Measurements from ENCODE around the gene ODF2.

ODF2 gene

DNA sequence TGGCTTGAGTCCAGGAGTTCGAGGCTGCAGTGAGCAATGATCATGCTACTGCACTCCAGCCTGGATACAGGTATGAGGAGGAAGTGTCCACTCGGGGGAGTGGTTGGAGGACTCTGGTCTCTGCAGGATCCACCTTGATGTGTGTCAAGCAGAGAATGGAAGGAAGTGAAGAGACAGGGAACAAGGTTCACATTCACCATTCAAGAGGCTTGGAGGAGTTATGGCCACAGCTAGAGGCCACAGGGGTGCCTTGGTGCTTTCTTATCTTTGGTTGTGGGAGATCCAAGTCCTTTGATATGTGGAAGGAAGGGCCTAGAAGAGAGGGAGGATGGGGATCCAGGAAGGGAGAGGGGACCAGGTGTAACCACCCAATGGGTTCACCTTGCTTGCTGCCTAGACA is 40.5 kb upstream of the ODF2 start:
- Histone ChIP-seq H3K4me1 (peaks cover 9% of the 10 kb centered on the region), H3K4me2 (ENCODE audit: low read length) (no peak overlapping the region), H3K9me3 (ENCODE audit: control insufficient read depth, low read length) (no peaks in the 10 kb centered on the region), H3K79me2 (no peaks in the 10 kb centered on the region), H2AFZ (no peak overlapping the region), H3K27ac (no peak overlapping the region), H3K27me3 (ENCODE audit: control insufficient read depth, insufficient read depth, low read length) (no peaks in the 10 kb centered on the region), H3K9ac (no peak overlapping the region), H3K36me3 (ENCODE audit: control insufficient read depth, insufficient read depth, low read length) (no peaks in the 10 kb centered on the region), H3K4me3 (ENCODE audit: low read depth, low read length) (no peak overlapping the region)
- TF ChIP-seq, protein P1, sequence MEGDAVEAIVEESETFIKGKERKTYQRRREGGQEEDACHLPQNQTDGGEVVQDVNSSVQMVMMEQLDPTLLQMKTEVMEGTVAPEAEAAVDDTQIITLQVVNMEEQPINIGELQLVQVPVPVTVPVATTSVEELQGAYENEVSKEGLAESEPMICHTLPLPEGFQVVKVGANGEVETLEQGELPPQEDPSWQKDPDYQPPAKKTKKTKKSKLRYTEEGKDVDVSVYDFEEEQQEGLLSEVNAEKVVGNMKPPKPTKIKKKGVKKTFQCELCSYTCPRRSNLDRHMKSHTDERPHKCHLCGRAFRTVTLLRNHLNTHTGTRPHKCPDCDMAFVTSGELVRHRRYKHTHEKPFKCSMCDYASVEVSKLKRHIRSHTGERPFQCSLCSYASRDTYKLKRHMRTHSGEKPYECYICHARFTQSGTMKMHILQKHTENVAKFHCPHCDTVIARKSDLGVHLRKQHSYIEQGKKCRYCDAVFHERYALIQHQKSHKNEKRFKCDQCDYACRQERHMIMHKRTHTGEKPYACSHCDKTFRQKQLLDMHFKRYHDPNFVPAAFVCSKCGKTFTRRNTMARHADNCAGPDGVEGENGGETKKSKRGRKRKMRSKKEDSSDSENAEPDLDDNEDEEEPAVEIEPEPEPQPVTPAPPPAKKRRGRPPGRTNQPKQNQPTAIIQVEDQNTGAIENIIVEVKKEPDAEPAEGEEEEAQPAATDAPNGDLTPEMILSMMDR (IDR thresholded peaks at IDR 0.05) = no peak

DNA sequence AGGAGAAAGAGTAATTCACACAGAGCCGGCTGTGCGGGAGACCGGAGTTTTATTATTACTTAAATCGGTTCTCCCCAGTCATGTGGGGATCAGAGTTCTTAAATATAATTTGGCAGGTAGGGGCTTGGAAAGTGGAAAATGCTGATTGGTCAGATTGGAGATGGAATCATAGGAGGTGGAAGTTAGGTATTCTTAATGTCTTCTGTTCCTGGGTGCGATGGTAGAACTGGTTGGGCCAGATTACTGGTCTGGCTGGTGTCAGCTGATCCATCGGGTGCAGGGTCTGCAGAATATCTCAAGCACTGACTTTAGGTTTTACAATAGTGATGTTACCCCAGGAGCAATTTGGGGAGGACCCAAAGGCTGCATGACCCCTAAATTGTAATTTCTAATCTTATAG is 39.8 kb upstream of the ODF2 start:
- H3K36me3 ChIP-seq (ENCODE audit: control insufficient read depth, insufficient read depth, low read length) = no peaks in the 10 kb centered on the region
- no peaks in the 10 kb centered on the region for H3K27me3 ChIP-seq (ENCODE audit: control insufficient read depth, insufficient read depth, low read length)

DNA sequence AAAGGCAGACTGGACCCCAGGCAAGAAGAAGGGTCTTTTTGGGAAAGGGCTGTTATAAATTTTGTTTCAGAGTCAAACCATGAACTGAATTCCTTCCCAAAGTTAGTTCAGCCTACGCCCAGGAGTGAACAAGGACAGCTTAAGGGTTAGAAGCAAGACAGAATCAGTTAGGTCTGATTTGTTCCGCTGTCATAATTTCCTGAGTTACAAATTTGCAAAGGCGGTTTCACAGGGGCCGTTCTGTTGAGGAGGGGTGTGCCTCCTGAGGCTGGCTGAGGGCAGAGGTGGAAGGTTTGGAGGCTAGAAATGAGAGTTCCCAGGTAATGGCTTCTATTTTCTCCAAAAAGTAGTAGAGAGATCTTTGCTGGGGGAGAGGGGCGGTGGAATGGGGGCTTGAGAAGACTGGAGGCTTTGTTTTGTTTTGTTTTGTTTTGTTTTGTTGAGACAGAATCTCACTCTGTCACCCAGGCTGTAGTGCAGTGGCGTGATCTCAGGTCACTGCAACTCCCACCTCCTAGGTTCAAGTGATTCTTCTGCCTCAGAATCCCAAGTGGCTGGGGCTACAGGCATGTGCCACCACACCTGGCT is 39.3 kb upstream of the ODF2 start:
- Histone ChIP-seq H3K4me3 (ENCODE audit: low read depth, low read length) (peak overlapping the region; percentile 13), H3K27ac (no peak overlapping the region), H3K4me1 (peaks cover 9% of the 10 kb centered on the region), H3K9me3 (ENCODE audit: control insufficient read depth, low read length) (no peaks in the 10 kb centered on the region), H2AFZ (no peak overlapping the region), H3K4me2 (ENCODE audit: low read length) (peak overlapping the region; percentile 59), H3K79me2 (no peaks in the 10 kb centered on the region), H3K36me3 (ENCODE audit: control insufficient read depth, insufficient read depth, low read length) (no peaks in the 10 kb centered on the region), H3K27me3 (ENCODE audit: control insufficient read depth, insufficient read depth, low read length) (no peaks in the 10 kb centered on the region), H3K9ac (no peak overlapping the region)
- TF ChIP-seq, protein P1 (IDR thresholded peaks at IDR 0.05) = no peak

More for the DNA sequence above, 39.8 kb upstream of the ODF2 start:
- H2AFZ ChIP-seq = peak overlapping the region; percentile 33
- no peak overlapping the region for H3K9ac ChIP-seq
- H3K79me2 ChIP-seq = no peaks in the 10 kb centered on the region
- no peak overlapping the region for H3K27ac ChIP-seq
- H3K4me3 ChIP-seq (ENCODE audit: low read depth, low read length) = peak overlapping the region; percentile 16
- H3K9me3 ChIP-seq (ENCODE audit: control insufficient read depth, low read length) = no peaks in the 10 kb centered on the region
- peak overlapping the region; percentile 59 for H3K4me2 ChIP-seq (ENCODE audit: low read length)
- TF ChIP-seq, protein P1 (IDR thresholded peaks at IDR 0.05) = no peak
- peaks cover 9% of the 10 kb centered on the region for H3K4me1 ChIP-seq

DNA sequence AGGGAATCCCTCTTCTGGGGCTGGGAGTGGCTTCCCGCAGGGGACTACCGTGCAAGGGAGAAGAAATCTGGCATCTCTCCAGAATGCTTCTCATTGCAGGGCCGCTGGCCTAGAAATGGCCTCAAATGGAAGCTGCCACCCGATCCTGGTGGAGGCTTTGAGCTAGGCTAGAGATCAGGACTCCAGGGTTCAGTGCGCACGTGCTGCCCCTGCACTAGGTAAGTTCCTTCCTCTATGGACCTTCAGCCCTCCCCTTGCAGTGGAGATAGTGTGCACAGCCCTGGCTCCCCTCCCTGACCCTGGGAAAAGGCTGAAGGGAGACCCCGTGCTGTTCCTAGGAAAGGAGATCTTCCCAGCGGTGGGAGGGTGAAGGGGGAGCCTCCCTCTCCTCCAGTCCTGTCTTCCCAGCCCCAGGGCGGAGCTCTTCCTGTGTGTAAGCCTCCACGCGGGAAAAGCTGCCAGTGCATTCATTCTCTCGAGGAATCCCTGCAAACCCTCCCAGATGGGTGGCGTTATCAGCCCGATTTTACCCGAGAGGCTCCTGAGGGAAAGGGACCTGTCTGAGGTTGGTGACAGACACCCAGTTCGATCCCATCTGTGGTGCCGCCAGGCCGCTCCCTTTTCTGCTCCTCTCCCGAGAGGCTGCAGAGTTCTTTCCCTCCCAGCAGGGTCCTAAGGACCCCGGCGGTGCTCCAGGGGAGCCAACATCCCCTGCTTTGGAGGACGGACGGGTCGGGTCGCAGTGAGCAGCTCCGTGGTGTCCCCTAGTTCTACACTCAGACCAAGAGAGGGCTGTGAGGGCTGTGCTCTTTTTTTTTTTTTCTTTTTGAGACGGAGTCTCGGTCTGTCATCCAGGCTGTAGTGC is 36.5 kb upstream of the ODF2 start:
- Histone ChIP-seq H3K27ac (no peak overlapping the region), H3K27me3 (ENCODE audit: control insufficient read depth, insufficient read depth, low read length) (no peaks in the 10 kb centered on the region), H2AFZ (peak overlapping the region; percentile 93), H3K4me3 (ENCODE audit: low read depth, low read length) (no peak overlapping the region), H3K36me3 (ENCODE audit: control insufficient read depth, insufficient read depth, low read length) (no peaks in the 10 kb centered on the region), H3K9me3 (ENCODE audit: control insufficient read depth, low read length) (no peaks in the 10 kb centered on the region), H3K4me2 (ENCODE audit: low read length) (no peak overlapping the region), H3K79me2 (no peaks in the 10 kb centered on the region), H3K9ac (no peak overlapping the region), H3K4me1 (peaks cover 9% of the 10 kb centered on the region)
- TF ChIP-seq, protein P1 (IDR thresholded peaks at IDR 0.05) = no peak
